ENCODE data around the gene RRAGA.
A peak's percentile ranks its signal among the peaks of the same experiment; 100 is the strongest.

Gene RRAGA

GRCh38 chr9:19022206-19022605 is 27.0 kb upstream of the RRAGA start:
- TF ChIP-seq CTCF (IDR thresholded peaks at IDR 0.05; ENCODE audit: extremely low read depth, insufficient read depth, missing control alignments): no peak
- DNase-seq (ENCODE audit: low spot score): no peak
- in situ Hi-C loops (cut with MboI; ENCODE audit: low pct_unique_long_range_greater_than_20kb, low sequenced_read_pairs, unreplicated experiment): no loop called here

GRCh38 chr9:19023078-19023477 is 26.1 kb upstream of the RRAGA start:
- TF ChIP-seq CTCF (IDR thresholded peaks at IDR 0.05; ENCODE audit: extremely low read depth, insufficient read depth, missing control alignments): no peak
- in situ Hi-C loops (cut with MboI; ENCODE audit: low pct_unique_long_range_greater_than_20kb, low sequenced_read_pairs, unreplicated experiment): no loop called here
- no peak for DNase-seq (ENCODE audit: low spot score)

GRCh38 chr9:19026375-19026774 is 22.9 kb upstream of the RRAGA start:
- in situ Hi-C loops (cut with MboI; ENCODE audit: low pct_unique_long_range_greater_than_20kb, low sequenced_read_pairs, unreplicated experiment): loop anchor here (25.0 kb wide), 1 partner anchor 764 kb away; no protein-coding TSS in a partner anchor
- DNase-seq (ENCODE audit: low spot score): no peak
- no peak for TF ChIP-seq CTCF (IDR thresholded peaks at IDR 0.05; ENCODE audit: extremely low read depth, insufficient read depth, missing control alignments)

GRCh38 chr9:19027825-19028224 is 21.4 kb upstream of the RRAGA start:
- DNase-seq (ENCODE audit: low spot score): no peak
- TF ChIP-seq CTCF (IDR thresholded peaks at IDR 0.05; ENCODE audit: extremely low read depth, insufficient read depth, missing control alignments): no peak
- in situ Hi-C loops (cut with MboI; ENCODE audit: low pct_unique_long_range_greater_than_20kb, low sequenced_read_pairs, unreplicated experiment): loop anchor here (25.0 kb wide), 1 partner anchor 766 kb away; no protein-coding TSS in a partner anchor

- TF ChIP-seq CTCF (IDR thresholded peaks at IDR 0.05; ENCODE audit: extremely low read depth, insufficient read depth, missing control alignments): peak; percentile 74
- peak; percentile 72 for DNase-seq (ENCODE audit: low spot score)
Observed at GRCh38 chr9:19028835-19029451, 20.3 kb upstream of the RRAGA start.

GRCh38 chr9:19030899-19031298 is 18.3 kb upstream of the RRAGA start:
- DNase-seq (ENCODE audit: low spot score): peak; percentile 45

More at GRCh38 chr9:19028835-19029451, 20.3 kb upstream of the RRAGA start:
- in situ Hi-C loops (cut with MboI; ENCODE audit: low pct_unique_long_range_greater_than_20kb, low sequenced_read_pairs, unreplicated experiment): loop anchor here (25.0 kb wide), 1 partner anchor 767 kb away; no protein-coding TSS in a partner anchor

More at GRCh38 chr9:19030899-19031298, 18.3 kb upstream of the RRAGA start:
- in situ Hi-C loops (cut with MboI; ENCODE audit: low pct_unique_long_range_greater_than_20kb, low sequenced_read_pairs, unreplicated experiment): loop anchor here (25.0 kb wide), 1 partner anchor 769 kb away; no protein-coding TSS in a partner anchor
- no peak for TF ChIP-seq CTCF (IDR thresholded peaks at IDR 0.05; ENCODE audit: extremely low read depth, insufficient read depth, missing control alignments)
